Astrocyte of the spinal cord (primary cell): ENCODE data around the gene ZBTB12.
A peak's percentile ranks its signal among the peaks of the same experiment; 100 is the strongest.
"Not testable (repeated sequence)": the region's sequence is repeated elsewhere in the genome, so short reads cannot be mapped to it uniquely, and the experiment has no call there.

Experiments
- DNase-seq: peaks from one replicate; pipeline ENCODE4 v3.0.0; 2011; ENCODE audit warnings: low read depth, low spot score
- H3K4me3 ChIP-seq: 2 replicates; pipeline ENCODE4 v1.5.1; 2011; ENCODE audit warnings: low read depth, mild to moderate bottlenecking, low read length, moderate library complexity
- CTCF ChIP-seq: IDR thresholded peaks from 2 replicates; pipeline ENCODE4 v1.5.1; 2012; ENCODE audit warnings: low read depth, mild to moderate bottlenecking, low read length, inconsistent platforms
- in situ Hi-C: cut with HindIII; loops from 2 replicates; pipeline ENCODE4 v1.10.0; 2017; ENCODE audit warnings: low sequenced_read_pairs

Gene ZBTB12

DNA sequence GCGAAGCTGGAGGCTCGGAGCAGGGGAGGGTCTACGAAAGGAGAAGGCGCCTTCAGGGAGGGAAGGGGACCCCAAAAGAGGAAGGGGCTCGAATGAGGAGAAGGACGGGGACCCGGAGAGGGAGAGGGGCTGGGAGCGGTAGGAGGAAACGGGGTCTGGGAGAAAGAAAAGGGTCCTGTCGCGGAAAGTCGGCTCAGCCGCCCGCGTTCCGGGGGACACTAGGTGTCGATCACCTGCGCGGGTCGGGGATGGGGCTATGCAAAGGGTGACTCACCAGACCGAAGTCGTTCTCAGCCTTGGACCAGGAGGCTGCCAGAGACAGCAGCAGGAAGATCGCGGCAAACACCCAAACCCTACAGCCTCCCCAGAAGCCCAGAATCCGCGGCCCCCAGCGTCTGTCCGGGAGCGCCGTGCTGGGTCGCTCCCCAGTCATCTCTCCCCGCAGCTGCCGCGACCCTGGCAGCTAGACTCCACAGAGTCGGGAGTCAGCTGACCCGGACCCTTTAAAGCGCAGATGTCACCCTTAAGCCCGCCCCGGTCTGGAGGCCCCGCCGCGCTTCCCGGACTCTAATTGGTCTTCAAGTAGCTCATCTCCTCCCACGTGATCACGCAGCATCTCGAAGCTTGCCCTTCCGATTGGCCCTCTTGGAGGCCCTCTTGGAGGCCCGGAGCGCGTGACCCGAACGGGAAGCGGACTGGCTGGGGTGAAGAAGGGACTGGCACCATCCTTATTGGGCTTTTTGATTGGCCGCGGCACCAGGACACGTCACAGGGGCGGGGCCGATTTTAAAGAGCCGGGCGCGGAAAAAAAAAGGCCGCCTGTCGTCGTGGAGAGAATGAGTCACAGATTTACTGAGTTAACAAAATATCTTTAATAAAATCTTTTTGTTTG is 39.3 kb downstream of the ZBTB12 start, which contains the start of gene NEU1:
TSS of gene NEU1 (minus strand) at position 478 of the 892 bp plus-strand sequence. CDS start at position 433, 45 bp downstream.
- H3K4me3 ChIP-seq, result peak within 1 kb of the TSS; percentile 93
- in situ Hi-C loops, result no loop called here
- DNase-seq, result peak; percentile 100
- TF ChIP-seq CTCF, result no peak

DNA sequence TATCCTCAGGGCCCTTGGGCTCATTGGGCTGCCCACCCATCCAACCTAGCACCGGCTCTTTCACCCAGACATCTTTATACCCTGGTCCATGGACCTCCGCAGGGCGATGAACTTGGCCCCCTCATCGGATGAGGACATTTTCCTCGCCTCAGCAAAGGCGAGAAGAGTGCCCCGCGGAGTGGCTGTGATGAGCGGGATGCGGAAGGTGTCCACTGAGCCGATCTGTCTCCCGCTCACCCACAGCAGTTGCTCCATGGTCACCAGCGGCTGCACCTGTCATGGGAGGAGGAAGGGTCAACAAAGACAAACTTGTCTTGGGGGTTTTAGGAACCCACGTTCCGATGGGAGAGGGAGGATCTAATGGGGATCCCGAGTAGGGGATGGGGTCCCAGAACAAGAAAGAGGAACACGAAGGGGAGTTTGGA is 40.0 kb downstream of the ZBTB12 start:
- in situ Hi-C loops, result no loop called here
- no peak for DNase-seq

GRCh38 chr6:31861150-31861549 is 40.7 kb downstream of the ZBTB12 start:
- in situ Hi-C loops, result no loop called here
- no peak for TF ChIP-seq CTCF
- no peak overlapping the region for H3K4me3 ChIP-seq
- no peak for DNase-seq

More for the DNA sequence above, 40.0 kb downstream of the ZBTB12 start:
- TF ChIP-seq CTCF, result no peak
- peak overlapping the region; percentile 93 for H3K4me3 ChIP-seq

DNA sequence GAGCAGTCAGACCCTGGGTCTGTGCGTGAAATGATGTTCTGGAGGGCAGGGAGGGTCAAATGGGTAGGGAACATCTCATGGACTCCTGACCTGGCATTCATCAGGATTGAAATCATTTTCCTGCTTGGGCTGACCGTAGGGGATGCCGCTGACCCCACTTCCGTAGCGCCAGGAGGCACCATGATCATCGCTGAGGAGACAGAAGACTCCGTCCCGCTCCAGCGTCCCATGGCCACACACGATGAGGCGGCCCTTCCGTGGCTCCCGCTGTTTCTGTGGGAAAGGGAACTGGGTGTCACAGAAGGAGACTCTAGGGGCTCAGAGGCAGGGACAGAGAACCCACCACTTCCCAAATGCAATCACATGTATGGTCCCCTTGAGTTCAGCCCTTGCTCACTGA is 41.5 kb downstream of the ZBTB12 start:
- H3K4me3 ChIP-seq, result no peak overlapping the region
- in situ Hi-C loops, result no loop called here
- no peak for DNase-seq
- no peak for TF ChIP-seq CTCF

DNA sequence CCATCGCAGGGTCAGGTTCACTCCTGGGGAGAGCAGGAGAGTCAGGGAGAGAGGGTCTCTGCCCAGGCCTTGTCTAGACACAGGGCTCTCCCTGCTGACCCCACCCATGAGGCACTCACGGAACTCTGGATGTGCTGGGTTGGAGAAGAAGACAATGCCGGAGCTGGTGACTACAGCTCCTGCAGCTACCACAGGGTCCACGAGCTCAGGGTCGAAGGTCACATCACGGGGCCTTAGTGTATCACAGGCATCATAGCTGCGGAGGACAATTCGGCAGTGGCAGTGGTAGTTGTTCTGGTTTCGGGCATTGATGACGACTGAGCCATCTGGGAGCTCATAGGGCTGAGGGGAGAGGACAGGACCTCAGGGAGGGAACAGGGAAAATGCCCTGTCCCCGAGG is 42.0 kb downstream of the ZBTB12 start:
- no peak overlapping the region for H3K4me3 ChIP-seq
- no peak for TF ChIP-seq CTCF
- no peak for DNase-seq
- in situ Hi-C loops, result no loop called here

GRCh38 chr6:31858707-31859106 is 43.2 kb downstream of the ZBTB12 start:
- TF ChIP-seq CTCF, result no peak
- H3K4me3 ChIP-seq, result no peak overlapping the region
- no peak for DNase-seq
- in situ Hi-C loops, result no loop called here

DNA sequence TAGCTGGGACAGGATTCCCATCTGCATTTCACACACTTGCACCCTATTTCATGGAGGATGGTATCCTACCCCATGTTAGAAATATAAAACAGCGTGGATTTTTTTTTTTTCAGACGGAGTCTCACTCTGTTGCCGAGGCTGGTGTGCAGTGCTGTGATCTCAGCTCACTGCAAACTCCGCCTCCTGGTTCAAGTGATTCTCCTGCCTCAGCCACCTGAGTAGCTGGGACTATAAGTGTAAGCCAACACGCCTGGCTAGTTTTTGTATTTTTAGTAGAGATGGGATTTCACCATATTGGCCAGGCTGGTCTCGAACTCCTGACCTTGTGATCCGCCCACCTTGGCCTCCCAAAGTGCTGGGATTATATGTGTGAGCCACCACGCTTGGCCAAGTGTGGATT is 44.1 kb downstream of the ZBTB12 start:
- H3K4me3 ChIP-seq, in situ Hi-C loops, DNase-seq: not testable (repeated sequence)

GRCh38 chr6:31851980-31852718 is 49.7 kb downstream of the ZBTB12 start:
- DNase-seq, in situ Hi-C loops, H3K4me3 ChIP-seq: not testable (repeated sequence)
